Fibroblast of lung (primary cell): ENCODE data around the gene TECPR2.

ENCODE experiments used
- CTCF ChIP-seq, 2 donors: IDR thresholded peaks in 1 of 2; conservative IDR thresholded peaks in 1 of 2; 1 replicate in 1 of 2; 2 replicates in 1 of 2; pipeline ENCODE4 v1.5.1; 2011 to 2012; ENCODE audit warnings: low read length in 2 of 2, control low read depth in 1 of 2, inconsistent platforms in 1 of 2, low read depth in 1 of 2, mild to moderate bottlenecking in 1 of 2
- EZH2 ChIP-seq: IDR thresholded peaks from 2 replicates; pipeline ENCODE4 v1.5.1; 2012; ENCODE audit warnings: low read length, control low read depth, mild to moderate bottlenecking; ENCODE audit errors: missing control alignments

GRCh38 chr14:102424520-102424919, 61.8 kb downstream of the TECPR2 start:
- no peak for TF ChIP-seq CTCF (conservative IDR thresholded peaks at IDR 0.05 in 1 of 2, IDR thresholded peaks at IDR 0.05 in 1 of 2; ENCODE audit: low read depth in 1 of 2, low read length in 2 of 2)
- TF ChIP-seq EZH2: no peak
